Stimulated activated CD4-positive, alpha-beta T cell treated with anti-CD3 and anti-CD28 coated beads, Interleukin-2, amount 100 ng/mL, for 48 hours (primary cell): ENCODE measurements around the gene ACTR1A.
"Not testable (repeated sequence)": the region's sequence is repeated elsewhere in the genome, so short reads cannot be mapped to it uniquely, and the experiment has no call there.

Experiments
- DNase-seq, 2 donors: peaks; one replicate each; pipeline ENCODE4 v3.0.0-alpha.2; 2020

ACTR1A gene

GRCh38 chr10:102480396-102480795 lies 22.1 kb downstream of the ACTR1A start:
- DNase-seq = no peak

- DNase-seq = no peak
Observed at GRCh38 chr10:102479651-102480050, 22.9 kb downstream of the ACTR1A start.

- DNase-seq = no peak
Observed at GRCh38 chr10:102476466-102477141, 25.9 kb downstream of the ACTR1A start.

DNA sequence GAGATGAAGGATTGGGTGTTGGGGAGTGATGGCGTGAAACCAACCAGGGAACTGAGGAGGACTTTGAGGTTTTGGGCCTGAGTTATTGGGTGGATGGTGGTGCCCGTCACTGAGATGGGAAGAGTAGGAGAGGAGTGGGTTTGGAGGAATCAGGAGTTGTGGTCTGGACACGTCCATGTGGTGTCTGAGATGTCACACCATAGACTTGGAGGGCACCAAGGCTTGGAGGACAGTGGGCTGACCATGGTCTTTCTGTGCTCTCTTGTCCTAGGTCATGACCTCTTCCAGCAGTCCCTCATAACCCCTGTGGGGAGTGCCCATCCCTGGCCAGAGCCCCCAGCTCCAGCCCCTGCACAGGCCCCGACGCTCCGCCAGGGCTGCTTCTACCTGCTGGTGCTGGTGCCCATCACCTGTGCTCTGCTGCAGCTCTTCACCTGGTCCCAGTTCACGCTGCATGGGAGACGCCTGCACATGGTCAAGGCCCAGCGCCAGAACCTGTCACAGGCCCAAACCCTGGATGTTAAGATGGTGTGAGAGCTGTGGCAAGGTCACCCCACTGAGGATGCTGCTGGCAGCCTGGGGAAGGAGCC lies 27.0 kb downstream of the ACTR1A start:
- no peak for DNase-seq

DNA sequence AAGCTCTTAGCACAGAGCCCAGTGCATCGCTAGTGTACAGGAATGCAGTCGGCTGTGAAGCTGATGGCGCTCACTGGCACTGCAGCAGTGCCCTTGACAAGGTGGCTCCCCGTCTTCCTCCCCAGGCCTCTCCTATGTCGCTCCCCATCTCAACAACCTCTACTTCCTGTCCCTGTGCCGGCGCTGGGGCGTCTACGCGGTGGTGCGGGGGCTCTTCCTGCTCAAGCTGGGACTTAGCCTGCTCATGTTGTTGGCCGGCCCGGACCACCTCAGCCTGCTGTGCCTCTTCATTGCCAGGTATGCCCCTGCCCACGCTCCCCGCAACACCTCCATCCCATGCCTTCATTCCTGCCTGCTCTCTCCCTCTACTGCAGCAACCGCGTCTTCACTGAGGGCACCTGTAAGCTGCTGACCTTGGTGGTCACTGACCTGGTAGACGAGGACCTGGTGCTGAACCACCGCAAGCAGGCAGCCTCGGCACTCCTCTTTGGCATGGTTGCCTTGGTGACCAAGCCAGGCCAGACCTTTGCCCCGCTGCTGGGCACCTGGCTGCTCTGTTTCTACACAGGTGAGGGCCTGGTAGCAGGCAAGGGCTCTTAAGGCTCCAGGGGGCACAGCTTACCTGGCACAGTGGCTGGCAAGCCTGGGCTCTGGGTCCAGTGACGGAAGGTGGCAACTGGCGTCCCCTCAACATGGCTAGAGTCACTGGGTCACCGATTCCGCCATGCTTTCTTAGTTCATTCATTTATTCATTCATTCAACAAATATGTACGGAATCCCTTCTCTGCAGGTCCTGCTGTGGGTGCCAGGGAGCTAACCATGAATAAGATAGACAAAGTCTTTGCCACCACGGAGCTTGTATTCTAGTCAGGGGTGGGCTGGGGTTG lies 28.8 kb downstream of the ACTR1A start:
- DNase-seq = no peak

DNA sequence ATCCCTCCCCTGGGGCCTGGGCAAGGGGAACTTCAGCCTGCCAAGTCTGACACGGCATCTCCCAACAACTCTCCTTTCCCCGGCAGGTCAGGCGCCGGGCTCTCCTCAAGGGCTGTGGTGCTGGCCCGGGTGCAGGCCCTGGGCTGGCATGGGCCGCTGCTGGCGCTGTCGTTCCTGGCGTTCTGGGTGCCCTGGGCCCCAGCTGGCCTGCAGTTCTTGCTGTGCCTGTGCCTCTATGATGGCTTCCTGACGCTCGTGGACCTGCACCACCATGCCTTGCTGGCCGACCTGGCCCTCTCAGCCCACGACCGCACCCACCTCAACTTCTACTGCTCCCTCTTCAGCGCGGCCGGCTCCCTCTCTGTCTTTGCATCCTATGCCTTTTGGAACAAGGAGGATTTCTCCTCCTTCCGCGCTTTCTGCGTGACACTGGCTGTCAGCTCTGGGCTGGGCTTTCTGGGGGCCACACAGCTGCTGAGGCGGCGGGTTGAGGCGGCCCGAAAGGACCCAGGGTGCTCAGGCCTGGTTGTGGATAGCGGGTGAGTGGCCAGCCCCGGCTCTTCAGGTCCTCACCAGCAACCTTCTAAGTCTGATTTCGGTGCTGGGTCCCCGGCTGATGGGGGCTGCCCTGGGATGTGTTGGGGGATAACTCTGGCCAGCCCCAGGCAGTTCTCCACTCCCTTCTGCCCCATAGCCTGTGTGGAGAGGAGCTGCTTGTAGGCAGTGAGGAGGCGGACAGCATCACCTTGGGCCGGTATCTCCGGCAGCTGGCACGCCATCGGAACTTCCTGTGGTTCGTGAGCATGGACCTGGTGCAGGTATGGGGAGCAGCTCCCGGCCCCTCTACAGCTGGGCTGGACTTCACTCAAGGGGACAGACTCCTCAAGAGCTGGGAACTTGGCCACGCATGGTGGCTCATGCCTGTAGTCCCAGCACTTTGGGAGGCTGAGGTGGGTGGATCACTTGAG lies 31.6 kb downstream of the ACTR1A start:
- no peak for DNase-seq

DNA sequence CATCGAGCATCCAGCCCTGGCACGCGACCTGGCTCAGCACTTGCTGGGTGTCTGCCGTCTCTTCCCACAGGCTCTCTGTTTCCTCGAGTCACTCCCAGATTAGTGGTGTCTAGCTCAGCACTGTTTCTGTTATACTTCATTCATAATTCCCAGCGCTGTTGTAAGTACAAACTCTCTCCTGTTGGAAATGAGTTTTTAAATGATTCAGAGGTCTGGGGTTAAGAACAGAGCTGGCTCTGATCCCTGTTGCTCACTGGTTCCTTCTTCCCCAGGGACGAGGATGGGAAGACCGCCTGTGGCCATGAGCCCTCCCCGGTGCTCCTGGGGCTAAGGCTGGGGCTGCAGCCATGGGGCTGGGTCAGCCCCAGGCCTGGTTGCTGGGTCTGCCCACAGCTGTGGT lies 33.8 kb downstream of the ACTR1A start:
- no peak for DNase-seq

- no peak for DNase-seq
Observed at GRCh38 chr10:102467971-102468438, 34.5 kb downstream of the ACTR1A start.

- no peak for DNase-seq
Observed at GRCh38 chr10:102467318-102467717, 35.2 kb downstream of the ACTR1A start.

DNA sequence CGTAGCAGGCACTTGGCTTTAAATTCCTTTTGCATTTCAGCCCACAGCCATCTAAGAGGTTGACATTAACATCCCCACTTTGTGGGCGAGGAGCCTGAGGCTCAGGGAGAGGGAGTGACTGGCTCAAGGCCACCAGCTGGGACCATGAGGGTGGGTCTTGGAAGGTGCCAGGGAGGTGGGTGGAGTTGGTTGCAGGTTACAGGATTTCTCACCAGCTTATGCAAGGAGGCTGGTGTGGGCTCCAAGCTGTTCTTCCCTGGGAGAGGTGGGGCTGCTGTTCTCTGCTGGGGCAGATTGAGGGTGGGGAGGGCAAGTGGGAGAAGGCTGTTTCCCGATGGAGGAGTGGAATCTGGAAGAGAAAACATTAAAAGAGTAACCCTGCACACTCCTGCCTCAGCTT lies 37.0 kb downstream of the ACTR1A start:
- no peak for DNase-seq

DNA sequence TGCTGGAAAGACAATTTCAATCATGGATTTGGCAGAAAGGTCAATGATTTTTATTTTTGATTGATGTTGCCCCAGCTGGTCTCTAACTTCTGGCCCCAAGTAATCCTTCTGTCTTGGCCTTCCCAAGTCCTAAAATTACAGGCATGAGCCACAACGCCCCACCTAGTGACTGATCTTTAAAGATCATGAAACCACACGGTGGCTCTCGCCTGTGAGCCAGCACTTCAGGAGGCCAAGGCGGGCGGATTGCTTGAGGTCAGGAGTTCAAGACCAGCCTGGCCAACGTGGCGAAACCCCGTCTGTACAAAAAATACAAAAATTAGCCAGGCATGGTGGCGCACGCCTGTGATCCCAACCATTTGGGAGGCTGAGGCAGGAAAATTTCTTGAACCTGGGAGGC lies 38.5 kb downstream of the ACTR1A start:
- no peak for DNase-seq

- no peak for DNase-seq
Observed at GRCh38 chr10:102462512-102463054, 39.9 kb downstream of the ACTR1A start.

DNA sequence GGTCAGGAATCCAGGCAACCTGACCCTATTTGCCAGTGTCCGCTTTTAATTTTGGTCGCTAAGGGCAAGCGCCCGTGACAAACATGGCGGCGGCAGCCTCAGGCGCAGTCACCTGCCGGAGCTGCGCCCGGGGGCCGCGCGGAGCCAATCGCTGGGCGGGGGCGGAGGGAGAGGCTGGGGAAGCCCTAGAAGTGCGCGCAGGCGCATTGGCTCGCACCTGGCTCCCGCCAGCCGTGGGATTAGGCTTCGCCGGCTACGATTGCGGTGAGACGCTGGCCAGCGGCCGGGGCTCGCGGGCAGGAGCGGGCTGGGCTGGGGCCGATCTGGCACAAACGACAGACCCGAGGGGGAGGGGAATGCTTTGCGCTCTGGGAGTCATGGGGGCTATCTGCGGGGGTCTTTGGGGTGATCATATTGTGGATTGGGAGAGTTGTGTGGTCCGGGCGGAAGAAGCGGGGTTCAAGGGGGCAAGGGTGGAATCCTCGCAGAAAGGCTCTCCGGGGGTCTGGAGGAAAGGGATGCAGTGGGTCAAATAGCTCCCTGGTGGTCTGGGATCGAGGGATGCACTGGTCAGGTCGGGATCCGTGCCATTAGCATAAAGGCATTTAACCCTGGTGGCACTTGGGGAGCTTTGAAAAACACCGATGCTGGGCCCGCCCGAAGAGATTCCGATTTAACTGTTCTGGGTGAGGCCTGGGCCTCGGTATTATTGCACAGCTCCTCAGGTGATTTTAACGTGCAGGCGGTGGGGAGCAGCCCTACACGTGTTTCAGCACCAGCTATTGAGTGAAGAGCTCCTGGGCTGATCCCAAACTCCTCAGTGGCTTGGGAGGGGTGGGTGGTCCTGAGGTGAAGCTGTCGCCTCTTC lies 41.1 kb downstream of the ACTR1A start:
- peak; percentile 90 to 95 for DNase-seq

DNA sequence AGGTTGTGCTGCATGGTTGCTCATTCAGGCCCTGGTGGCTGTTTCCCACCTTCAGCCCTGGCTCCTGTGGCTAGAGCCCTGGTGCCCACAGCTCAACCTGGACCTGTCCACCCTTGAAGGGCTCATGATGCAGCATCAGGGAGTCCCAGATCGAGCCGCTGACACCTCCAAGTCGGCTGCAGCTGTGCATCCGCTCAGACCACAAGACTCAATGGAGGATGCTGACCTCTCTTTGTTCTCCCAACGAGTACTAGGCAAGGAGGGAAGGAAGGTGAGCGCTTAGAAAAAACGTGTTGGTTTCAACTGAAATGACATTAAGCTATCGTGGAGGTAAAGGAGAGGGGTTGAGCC lies 41.7 kb downstream of the ACTR1A start:
- no peak for DNase-seq

DNA sequence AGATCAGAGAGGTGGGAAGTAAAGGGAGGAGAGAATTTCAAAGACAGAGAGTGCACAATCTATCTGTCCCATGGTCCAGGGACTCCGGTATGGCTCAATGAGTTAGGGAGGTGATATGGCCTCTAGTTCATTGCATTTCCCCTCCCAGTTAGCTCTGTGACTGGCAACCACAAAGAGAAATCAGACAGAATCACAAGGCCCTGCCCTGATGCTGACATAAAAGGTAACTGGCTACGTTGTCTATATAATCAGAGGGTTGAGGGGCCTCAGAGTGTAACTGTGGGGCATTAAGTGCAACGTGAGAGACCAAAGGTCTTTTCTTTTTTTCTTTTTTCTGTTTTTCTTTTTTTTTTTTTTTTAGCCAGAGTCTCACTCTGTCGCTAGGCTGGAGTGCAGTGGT lies 43.9 kb downstream of the ACTR1A start:
- no peak for DNase-seq

- no peak for DNase-seq
Observed at GRCh38 chr10:102457591-102458150, 44.8 kb downstream of the ACTR1A start.

DNA sequence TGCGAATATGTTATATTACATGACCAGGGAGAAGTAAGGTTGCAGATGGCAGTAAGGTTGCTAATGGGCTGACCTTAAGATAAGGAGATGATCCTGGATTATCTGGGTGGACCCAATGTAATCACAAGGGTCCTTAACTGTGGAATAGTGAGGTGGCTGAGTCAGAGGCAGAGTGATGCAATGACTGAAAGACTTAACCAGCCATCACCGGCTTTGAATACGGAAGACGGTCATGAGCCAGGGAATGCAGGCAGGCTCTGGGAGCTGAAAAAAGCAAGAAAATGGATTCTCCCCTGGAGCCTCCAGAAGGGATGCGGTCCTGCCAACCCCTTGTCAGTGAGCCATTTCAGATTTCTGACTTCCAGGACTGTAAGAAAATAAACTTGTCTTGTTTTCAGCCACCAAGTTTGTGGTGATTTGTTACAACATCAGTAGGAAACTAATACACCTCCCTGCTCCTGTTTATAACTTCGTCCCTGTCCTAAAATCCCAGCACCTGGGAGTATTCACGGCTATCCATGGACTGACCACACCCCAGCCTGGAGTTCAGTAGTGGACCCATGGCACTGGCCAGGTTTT lies 46.5 kb downstream of the ACTR1A start:
- DNase-seq = no peak

DNA sequence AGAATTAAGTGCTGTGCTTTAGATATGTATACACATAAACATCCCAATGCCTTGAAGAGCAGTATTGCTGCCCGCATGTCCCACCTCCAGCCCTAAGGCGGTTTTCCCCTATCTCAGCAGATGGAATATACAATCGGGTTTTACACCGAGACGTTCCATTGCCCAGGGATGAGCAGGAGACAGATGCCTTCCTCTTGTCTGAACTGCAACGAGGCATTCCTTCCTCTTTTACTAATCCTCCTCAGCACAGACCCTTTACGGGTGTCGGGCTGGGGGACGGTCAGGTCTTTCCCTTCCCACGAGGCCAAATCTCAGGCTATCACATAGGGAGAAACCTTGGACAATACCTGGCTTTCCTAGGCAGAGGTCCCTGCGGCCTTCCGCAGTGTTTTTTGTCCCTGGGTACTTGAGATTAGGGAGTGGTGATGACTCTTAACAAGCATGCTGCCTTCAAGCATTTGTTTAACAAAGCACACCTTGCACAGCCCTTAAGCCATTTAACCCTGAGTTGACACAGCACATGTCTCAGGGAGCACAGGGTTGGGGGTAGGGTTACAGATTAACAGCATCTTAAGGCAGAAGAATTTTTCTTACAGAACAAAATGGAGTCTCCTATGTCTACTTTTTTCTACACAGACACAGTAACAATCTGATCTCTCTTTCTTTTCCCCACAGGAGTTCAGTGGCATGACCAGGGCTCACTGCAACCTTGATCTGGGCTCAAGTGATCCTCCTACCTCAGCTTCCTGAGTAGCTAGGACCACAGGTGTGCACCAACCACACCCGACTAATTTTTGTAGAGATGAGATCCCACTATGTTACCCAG lies 47.6 kb downstream of the ACTR1A start:
- not testable (repeated sequence) for DNase-seq

GRCh38 chr10:102453502-102453901 lies 49.0 kb downstream of the ACTR1A start:
- DNase-seq = no peak
